ENCODE data around the gene CGB2.
"Not testable (repeated sequence)": the region's sequence is repeated elsewhere in the genome, so short reads cannot be mapped to it uniquely, and the experiment has no call there.

CGB2 gene

DNA sequence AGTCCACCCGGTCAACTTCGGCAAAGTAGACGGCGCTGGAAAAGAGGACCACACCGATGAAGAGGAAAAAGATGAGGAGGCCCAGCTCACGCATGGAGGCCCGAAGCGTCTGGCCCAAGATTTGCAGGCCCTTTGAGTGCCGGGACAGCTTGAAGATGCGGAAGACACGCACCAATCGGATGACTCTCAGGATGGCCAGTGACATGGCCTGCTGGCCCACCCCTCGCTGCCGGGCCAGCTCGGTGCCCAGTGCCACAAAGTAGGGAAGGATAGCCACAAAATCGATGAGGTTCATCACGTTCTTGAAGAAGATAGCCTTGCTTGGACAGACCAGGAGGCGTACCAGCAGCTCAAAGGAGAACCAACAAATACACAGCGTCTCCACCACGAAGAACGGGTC lies 38.7 kb downstream of the CGB2 start:
- no peak overlapping the region for H3K9ac ChIP-seq
- H3K4me2 ChIP-seq (ENCODE audit: low read length): no peak overlapping the region
- no peaks in the 10 kb centered on the region for H3K9me3 ChIP-seq (ENCODE audit: control insufficient read depth, low read length)
- no peak overlapping the region for H3K27ac ChIP-seq
- TF ChIP-seq, protein P1, sequence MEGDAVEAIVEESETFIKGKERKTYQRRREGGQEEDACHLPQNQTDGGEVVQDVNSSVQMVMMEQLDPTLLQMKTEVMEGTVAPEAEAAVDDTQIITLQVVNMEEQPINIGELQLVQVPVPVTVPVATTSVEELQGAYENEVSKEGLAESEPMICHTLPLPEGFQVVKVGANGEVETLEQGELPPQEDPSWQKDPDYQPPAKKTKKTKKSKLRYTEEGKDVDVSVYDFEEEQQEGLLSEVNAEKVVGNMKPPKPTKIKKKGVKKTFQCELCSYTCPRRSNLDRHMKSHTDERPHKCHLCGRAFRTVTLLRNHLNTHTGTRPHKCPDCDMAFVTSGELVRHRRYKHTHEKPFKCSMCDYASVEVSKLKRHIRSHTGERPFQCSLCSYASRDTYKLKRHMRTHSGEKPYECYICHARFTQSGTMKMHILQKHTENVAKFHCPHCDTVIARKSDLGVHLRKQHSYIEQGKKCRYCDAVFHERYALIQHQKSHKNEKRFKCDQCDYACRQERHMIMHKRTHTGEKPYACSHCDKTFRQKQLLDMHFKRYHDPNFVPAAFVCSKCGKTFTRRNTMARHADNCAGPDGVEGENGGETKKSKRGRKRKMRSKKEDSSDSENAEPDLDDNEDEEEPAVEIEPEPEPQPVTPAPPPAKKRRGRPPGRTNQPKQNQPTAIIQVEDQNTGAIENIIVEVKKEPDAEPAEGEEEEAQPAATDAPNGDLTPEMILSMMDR (IDR thresholded peaks at IDR 0.05): no peak
- H3K4me1 ChIP-seq: no peaks in the 10 kb centered on the region
- H3K4me3 ChIP-seq (ENCODE audit: low read depth, low read length): no peak overlapping the region
- H3K27me3 ChIP-seq (ENCODE audit: control insufficient read depth, insufficient read depth, low read length): peaks cover 5% of the 10 kb centered on the region
- H3K79me2 ChIP-seq: no peaks in the 10 kb centered on the region
- no peaks in the 10 kb centered on the region for H3K36me3 ChIP-seq (ENCODE audit: control insufficient read depth, insufficient read depth, low read length)
- H2AFZ ChIP-seq: no peak overlapping the region

DNA sequence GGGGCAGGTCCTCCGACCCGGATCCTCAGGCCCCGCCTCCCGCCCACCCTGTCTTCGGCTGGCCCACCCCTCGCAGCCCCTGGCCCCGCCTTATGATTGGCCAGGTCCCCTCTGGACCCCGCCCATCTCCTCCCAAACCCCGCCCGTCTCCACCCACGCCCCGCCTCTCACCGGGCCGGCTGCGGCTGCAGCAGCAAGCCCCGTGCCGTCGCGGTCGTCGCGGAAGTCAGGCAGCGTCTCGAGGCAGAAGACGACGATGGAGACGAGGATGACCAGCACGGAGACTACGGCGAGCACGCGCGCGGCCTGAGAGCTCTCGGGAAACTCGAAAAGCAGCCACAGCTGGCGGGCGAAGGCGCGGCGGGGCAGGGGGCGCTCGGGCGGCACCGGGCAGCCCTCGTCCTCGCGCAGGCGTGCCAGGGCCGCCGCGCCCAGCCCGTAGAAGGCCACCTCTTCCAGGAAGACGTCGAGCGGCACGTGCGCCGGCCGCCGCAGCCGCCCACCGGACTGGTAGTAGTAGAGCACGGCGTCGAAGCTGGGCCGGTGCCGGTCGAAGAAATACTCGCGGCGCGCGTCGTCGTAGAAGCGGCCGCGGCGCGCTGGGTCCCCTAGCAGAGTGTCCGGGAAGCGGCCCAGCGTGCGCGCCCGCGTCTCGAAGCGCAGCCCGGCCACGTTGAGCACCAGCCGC lies 40.3 kb downstream of the CGB2 start:
- Histone ChIP-seq H2AFZ (no peak overlapping the region), H3K9ac (no peak overlapping the region), H3K79me2 (no peaks in the 10 kb centered on the region), H3K4me2 (ENCODE audit: low read length) (no peak overlapping the region), H3K4me3 (ENCODE audit: low read depth, low read length) (no peak overlapping the region), H3K27ac (no peak overlapping the region), H3K27me3 (ENCODE audit: control insufficient read depth, insufficient read depth, low read length) (peaks cover 5% of the 10 kb centered on the region), H3K4me1 (no peaks in the 10 kb centered on the region), H3K9me3 (ENCODE audit: control insufficient read depth, low read length) (no peaks in the 10 kb centered on the region), H3K36me3 (ENCODE audit: control insufficient read depth, insufficient read depth, low read length) (no peaks in the 10 kb centered on the region)
- TF ChIP-seq, protein P1 (IDR thresholded peaks at IDR 0.05): no peak

DNA sequence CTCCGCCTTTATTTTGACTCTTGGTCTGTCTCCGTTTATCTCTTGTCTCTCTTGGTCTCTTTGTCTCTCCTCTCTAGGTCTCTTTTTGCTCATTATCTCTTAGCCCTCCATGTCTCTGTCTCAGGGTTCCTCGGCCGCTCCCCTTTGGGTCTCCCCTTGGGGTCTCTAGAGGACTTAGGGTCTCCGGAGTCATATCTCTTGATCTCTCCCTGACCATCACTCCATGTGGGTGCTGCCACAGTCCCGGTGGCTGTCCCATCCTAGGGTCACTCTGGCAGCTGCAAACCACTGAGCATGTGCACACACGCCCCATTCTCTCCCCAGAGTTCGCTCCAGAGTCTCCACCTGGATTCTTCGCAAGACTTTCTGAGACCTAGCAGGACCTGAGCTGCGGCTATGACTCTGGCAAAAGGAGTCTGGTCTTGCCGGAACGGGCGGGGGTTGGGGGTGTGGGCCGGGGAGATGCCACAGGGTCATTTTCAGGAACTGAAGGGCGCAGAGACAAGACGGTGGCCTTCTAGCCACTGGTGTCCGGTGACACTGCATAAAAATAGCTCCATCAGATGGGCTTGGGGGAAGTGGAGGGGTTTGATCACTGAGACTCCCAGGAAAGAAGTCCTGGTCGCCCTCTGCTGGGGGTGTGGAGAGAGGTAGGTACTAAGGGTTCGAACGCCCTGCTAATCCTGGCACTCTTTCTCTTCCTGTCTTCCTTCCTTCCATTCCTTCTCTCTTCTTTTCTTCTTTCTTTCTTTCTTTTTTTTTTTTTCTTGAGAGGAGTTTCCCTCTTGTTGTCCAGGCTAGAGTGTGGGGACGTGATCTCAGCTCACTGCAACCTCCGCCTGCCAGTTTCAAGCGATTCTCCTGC lies 42.1 kb downstream of the CGB2 start:
- peaks cover 5% of the 10 kb centered on the region for H3K27me3 ChIP-seq (ENCODE audit: control insufficient read depth, insufficient read depth, low read length)
- no peak overlapping the region for H3K27ac ChIP-seq
- H3K4me3 ChIP-seq (ENCODE audit: low read depth, low read length): no peak overlapping the region

DNA sequence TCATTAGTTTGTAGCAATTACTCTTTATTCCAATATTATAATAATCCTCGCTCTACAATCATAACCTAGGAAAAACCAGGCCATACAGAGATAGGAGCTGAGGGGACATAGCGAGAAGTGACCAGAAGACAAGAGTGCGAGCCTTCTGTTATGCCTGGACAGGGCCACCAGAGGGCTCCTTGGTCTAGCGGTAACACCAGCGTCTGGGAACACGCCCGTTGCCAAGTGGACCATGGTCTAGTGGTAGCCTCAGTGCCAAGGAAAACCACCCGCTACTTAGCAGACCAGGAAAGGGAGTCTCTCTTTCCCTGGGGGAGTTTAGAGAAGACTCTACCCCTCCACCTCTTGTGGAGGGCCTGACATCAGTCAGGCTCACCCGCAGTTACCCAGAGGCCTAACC lies 43.2 kb downstream of the CGB2 start:
- not testable (repeated sequence) for H3K9ac ChIP-seq; H3K27ac ChIP-seq; H2AFZ ChIP-seq; H3K4me3 ChIP-seq (ENCODE audit: low read depth, low read length); H3K79me2 ChIP-seq; H3K9me3 ChIP-seq (ENCODE audit: control insufficient read depth, low read length); H3K4me1 ChIP-seq; H3K27me3 ChIP-seq (ENCODE audit: control insufficient read depth, insufficient read depth, low read length); H3K4me2 ChIP-seq (ENCODE audit: low read length); H3K36me3 ChIP-seq (ENCODE audit: control insufficient read depth, insufficient read depth, low read length)
- TF ChIP-seq, protein P1 (IDR thresholded peaks at IDR 0.05): peak; percentile 73

More for the DNA sequence above, 42.1 kb downstream of the CGB2 start:
- no peak overlapping the region for H3K9ac ChIP-seq
- no peaks in the 10 kb centered on the region for H3K79me2 ChIP-seq
- no peaks in the 10 kb centered on the region for H3K36me3 ChIP-seq (ENCODE audit: control insufficient read depth, insufficient read depth, low read length)
- no peaks in the 10 kb centered on the region for H3K4me1 ChIP-seq
- no peak overlapping the region for H2AFZ ChIP-seq
- H3K4me2 ChIP-seq (ENCODE audit: low read length): no peak overlapping the region
- no peaks in the 10 kb centered on the region for H3K9me3 ChIP-seq (ENCODE audit: control insufficient read depth, low read length)
- TF ChIP-seq, protein P1 (IDR thresholded peaks at IDR 0.05): no peak
